Activated T-cell treated with anti-CD3 and anti-CD28 coated beads, Interleukin-2, amount 50 U/mL, for 72 hours (primary cell): ENCODE results near the gene ERBIN. TPM values are rescaled to one million over a fixed set of nuclear protein-coding genes. Genes with fewer than 3 reads are reported as not detected.
"Not testable (repeated sequence)": the region's sequence is repeated elsewhere in the genome, so short reads cannot be mapped to it uniquely, and the experiment has no call there.

ENCODE experiments used
- ATAC-seq, 2 donors: fragments of 150-1000 bp; cut with Tn5 transposase; replicated peaks in 1 of 2; 2 replicates each; pipeline ENCODE4 v1.10.0; 2021; ENCODE audit warnings: moderate library complexity in 2 of 2, mild to moderate bottlenecking in 1 of 2
- DNase-seq, 2 donors: peaks; one replicate each; pipeline ENCODE4 v3.0.0; 2021 to 2022; ENCODE audit warnings: mixed read lengths in 1 of 2
- H3K27ac Mint-ChIP-seq: one replicate; pipeline ENCODE4 v1.8.0; 2022; ENCODE audit warnings: mild to moderate bottlenecking, moderate library complexity, mixed read lengths
- H3K27me3 Mint-ChIP-seq: one replicate; pipeline ENCODE4 v1.8.0; 2022; ENCODE audit warnings: low read depth, mixed read lengths
- H3K36me3 Mint-ChIP-seq, 2 donors: one replicate each; pipeline ENCODE4 v1.8.0; 2022; ENCODE audit warnings: mixed read lengths in 2 of 2, mild to moderate bottlenecking in 1 of 2; ENCODE audit not compliant: insufficient read depth in 2 of 2
- H3K4me1 Mint-ChIP-seq: one replicate; pipeline ENCODE4 v1.8.0; 2022; ENCODE audit warnings: low read depth, mixed read lengths
- H3K4me3 Mint-ChIP-seq, 2 donors: one replicate each; pipeline ENCODE4 v1.8.0; 2022; ENCODE audit warnings: mild to moderate bottlenecking in 2 of 2, mixed read lengths in 2 of 2, moderate library complexity in 2 of 2
- H3K9me3 Mint-ChIP-seq, 2 donors: one replicate each; pipeline ENCODE4 v1.8.0; 2022; ENCODE audit warnings: mixed read lengths in 2 of 2
- total RNA-seq, 2 donors: library from RNA; stranded (reverse); gene quantifications; one replicate each; pipeline ENCODE4 v1.2.3, GENCODE V29; 2022

Gene ERBIN
- total RNA-seq, 2 donors from 2014 or later = 63.6 to 64.4 TPM

DNA sequence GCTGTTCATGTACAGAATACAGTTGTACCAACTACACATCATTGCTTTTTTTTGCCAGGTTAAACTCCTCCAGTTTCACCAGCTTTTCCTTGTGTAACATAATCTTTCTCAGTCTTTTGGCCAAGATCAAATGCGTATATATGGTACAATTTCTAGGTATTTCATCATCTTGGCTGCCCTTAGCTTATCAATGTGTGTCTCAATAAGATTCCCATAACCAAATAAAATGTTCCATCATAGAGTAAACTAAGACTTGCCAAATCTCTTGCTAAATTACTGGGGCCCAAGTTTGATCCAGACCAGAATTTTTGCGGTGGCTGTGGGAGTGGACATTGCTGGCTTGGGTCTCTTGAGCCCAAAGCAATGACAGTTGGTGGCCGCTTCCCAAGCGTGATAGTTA lies 24.3 kb upstream of the ERBIN start:
- no peak for ATAC-seq
- peaks cover 17% of the 10 kb centered on the region for H3K4me1 Mint-ChIP-seq
- peaks cover 0 to 1% of the 10 kb centered on the region in 2 donors for H3K9me3 Mint-ChIP-seq

GRCh38 chr5:65903581-65903980 lies 22.8 kb upstream of the ERBIN start:
- Mint-ChIP-seq H3K9me3 (peaks cover 0 to 1% of the 10 kb centered on the region in 2 donors), H3K27ac (no peak overlapping the region), H3K36me3 (no peaks in the 10 kb centered on the region), H3K4me3 (no peak overlapping the region), H3K4me1 (peaks cover 17% of the 10 kb centered on the region), H3K27me3 (no peaks in the 10 kb centered on the region)
- DNase-seq (no peak), ATAC-seq (no peak)

More for the DNA sequence above, 24.3 kb upstream of the ERBIN start:
- no peaks in the 10 kb centered on the region for H3K27me3 Mint-ChIP-seq
- DNase-seq = no peak
- H3K36me3 Mint-ChIP-seq = no peaks in the 10 kb centered on the region
- H3K27ac Mint-ChIP-seq = no peak overlapping the region
- no peak overlapping the region for H3K4me3 Mint-ChIP-seq

- ATAC-seq = no peak
- no peaks in the 10 kb centered on the region for H3K36me3 Mint-ChIP-seq
- no peaks in the 10 kb centered on the region for H3K27me3 Mint-ChIP-seq
- no peak overlapping the region for H3K27ac Mint-ChIP-seq
- no peak overlapping the region for H3K4me3 Mint-ChIP-seq
- no peaks in the 10 kb centered on the region for H3K9me3 Mint-ChIP-seq
- peaks cover 17% of the 10 kb centered on the region for H3K4me1 Mint-ChIP-seq
- no peak for DNase-seq
Measured at GRCh38 chr5:65906256-65906655, 20.1 kb upstream of the ERBIN start.

- H3K4me1 Mint-ChIP-seq = peaks cover 10% of the 10 kb centered on the region
- no peak overlapping the region for H3K27ac Mint-ChIP-seq
- ATAC-seq (no peak), DNase-seq (no peak)
- H3K36me3 Mint-ChIP-seq = no peaks in the 10 kb centered on the region
- H3K27me3 Mint-ChIP-seq = no peaks in the 10 kb centered on the region
- no peaks in the 10 kb centered on the region for H3K9me3 Mint-ChIP-seq
- H3K4me3 Mint-ChIP-seq = no peak overlapping the region
Measured at GRCh38 chr5:65907135-65907534, 19.2 kb upstream of the ERBIN start.

GRCh38 chr5:65910711-65911110 lies 15.7 kb upstream of the ERBIN start:
- H3K27me3 Mint-ChIP-seq = no peaks in the 10 kb centered on the region
- no peaks in the 10 kb centered on the region for H3K36me3 Mint-ChIP-seq
- H3K4me3 Mint-ChIP-seq = no peak overlapping the region
- no peaks in the 10 kb centered on the region for H3K9me3 Mint-ChIP-seq
- ATAC-seq = no peak
- no peak overlapping the region for H3K27ac Mint-ChIP-seq
- no peak for DNase-seq
- peaks cover 11% of the 10 kb centered on the region for H3K4me1 Mint-ChIP-seq

GRCh38 chr5:65912311-65912710 lies 14.1 kb upstream of the ERBIN start:
- DNase-seq (no peak), ATAC-seq (no peak)
- Mint-ChIP-seq H3K27ac (no peak overlapping the region), H3K36me3 (no peaks in the 10 kb centered on the region), H3K4me1 (peaks cover 11% of the 10 kb centered on the region), H3K4me3 (no peak overlapping the region), H3K27me3 (no peaks in the 10 kb centered on the region), H3K9me3 (no peaks in the 10 kb centered on the region)

DNA sequence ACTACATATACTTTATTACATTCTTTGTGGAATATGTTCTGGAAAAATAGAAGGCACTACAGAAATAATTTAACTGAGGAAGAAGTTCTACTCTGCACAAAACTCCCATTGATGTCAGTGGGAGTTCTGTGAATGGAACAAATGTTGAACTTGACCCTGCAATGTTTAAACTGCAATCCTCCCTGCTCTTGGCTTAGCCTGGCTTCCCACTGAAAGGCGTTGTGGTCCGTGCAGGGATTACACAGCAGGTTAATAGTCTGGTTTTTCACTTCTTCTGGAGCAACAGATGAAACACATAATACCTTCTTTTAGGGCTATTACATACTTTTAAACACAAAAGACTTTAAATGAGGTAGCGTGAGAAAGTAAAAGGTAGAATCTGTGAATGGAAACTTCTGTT lies 12.9 kb upstream of the ERBIN start:
- Mint-ChIP-seq H3K4me1 (peaks cover 11% of the 10 kb centered on the region), H3K4me3 (no peak overlapping the region), H3K9me3 (no peaks in the 10 kb centered on the region), H3K27me3 (no peaks in the 10 kb centered on the region), H3K27ac (no peak overlapping the region), H3K36me3 (no peaks in the 10 kb centered on the region)
- DNase-seq (no peak), ATAC-seq (no peak)

GRCh38 chr5:65914641-65915196 lies 11.7 kb upstream of the ERBIN start:
- Mint-ChIP-seq H3K4me1 (peaks cover 11% of the 10 kb centered on the region), H3K9me3 (no peaks in the 10 kb centered on the region), H3K27ac (no peak overlapping the region), H3K4me3 (no peak overlapping the region), H3K27me3 (no peaks in the 10 kb centered on the region), H3K36me3 (no peaks in the 10 kb centered on the region)
- ATAC-seq (no peak), DNase-seq (no peak)

DNA sequence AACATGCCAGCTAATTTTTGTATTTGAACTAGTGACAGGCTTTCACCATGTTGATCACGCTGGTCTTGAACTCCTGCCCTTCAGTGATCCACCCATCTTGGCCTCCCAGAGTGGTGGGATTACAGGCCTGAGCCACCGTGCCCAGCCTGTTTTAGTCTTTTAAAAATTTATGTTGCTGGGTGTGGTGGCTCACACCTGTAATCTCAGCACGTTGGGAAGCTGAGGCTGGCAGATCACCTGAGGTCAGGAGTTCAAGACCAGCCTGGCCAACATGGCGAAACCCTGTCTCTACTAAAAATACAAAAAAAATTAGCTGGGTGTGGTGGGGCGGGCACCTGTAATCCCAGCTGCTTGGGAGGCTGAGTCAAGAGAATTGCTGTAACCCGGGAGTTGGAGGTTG lies 10.7 kb upstream of the ERBIN start:
- not testable (repeated sequence) for ATAC-seq, DNase-seq, H3K36me3 Mint-ChIP-seq, H3K27me3 Mint-ChIP-seq, H3K27ac Mint-ChIP-seq, H3K4me3 Mint-ChIP-seq, H3K9me3 Mint-ChIP-seq
- H3K4me1 Mint-ChIP-seq = peaks cover 11% of the 10 kb centered on the region

- no peak for DNase-seq
- H3K27me3 Mint-ChIP-seq = no peaks in the 10 kb centered on the region
Measured at GRCh38 chr5:65916066-65916465, 10.3 kb upstream of the ERBIN start.

DNA sequence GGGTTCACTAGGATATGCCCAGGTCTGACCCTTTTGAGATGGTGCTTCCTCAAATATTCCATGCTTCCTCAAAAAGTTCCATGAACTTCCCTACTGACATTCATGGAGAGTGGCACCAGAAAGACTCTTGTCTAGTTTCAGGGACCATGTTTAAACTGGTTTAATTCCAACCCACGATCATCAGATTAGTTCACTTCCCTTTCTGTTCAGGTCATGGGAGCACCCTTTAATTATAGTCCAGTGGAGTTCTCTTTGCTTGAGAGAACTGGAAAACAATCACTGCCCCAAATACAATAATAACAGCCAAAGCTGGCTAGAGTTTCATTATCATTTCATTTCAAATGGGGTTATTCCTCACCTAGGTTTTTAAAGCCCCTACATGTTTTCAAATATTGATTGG lies 9.7 kb upstream of the ERBIN start:
- Mint-ChIP-seq H3K9me3 (no peaks in the 10 kb centered on the region), H3K27ac (no peak overlapping the region), H3K4me1 (peaks cover 11% of the 10 kb centered on the region), H3K36me3 (no peaks in the 10 kb centered on the region), H3K4me3 (no peak overlapping the region), H3K27me3 (no peaks in the 10 kb centered on the region)
- ATAC-seq (no peak), DNase-seq (no peak)

More at GRCh38 chr5:65916066-65916465, 10.3 kb upstream of the ERBIN start:
- ATAC-seq = no peak
- no peak overlapping the region for H3K4me3 Mint-ChIP-seq
- no peak overlapping the region for H3K27ac Mint-ChIP-seq
- H3K36me3 Mint-ChIP-seq = no peaks in the 10 kb centered on the region
- H3K4me1 Mint-ChIP-seq = peaks cover 11% of the 10 kb centered on the region
- H3K9me3 Mint-ChIP-seq = no peaks in the 10 kb centered on the region

DNA sequence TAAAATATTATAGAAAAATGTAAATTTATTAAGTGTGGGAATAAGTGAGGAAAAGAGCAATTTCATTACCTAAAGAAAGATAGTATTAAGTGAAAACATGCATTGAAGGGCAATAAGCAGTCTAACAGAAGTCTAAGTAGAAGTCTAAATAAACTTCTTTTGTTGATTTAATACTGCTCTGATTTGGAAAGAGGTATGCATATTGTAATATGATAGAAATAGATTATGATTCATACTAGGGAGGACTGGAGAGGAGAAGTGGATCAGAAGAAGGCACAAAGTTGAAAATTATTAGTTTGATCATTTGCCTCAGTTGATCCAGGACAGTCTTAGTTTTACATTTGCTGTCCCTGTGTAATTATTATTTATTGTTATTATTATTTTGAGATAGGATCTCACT lies 6.6 kb upstream of the ERBIN start:
- H3K27me3 Mint-ChIP-seq = no peaks in the 10 kb centered on the region

DNA sequence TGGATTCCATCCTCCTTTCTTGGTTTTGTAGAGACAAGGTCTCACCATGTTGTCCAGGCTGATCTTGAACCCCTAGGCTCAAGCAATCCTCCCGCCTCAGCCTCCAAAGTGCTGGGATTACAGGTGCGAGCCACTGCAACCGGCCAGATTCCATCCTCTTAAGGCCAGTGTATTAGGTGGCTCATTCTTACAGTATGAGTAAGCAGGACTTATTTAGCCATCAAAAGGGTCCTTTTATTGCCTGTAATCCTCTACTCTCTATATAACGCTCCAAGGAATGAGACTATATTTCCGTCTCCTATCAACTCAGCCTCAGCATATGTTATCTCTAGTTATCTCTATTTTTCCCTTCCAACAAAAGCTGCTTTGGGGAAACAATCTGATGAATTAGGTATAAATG lies 3.0 kb upstream of the ERBIN start:
- Mint-ChIP-seq H3K27me3 (no peaks in the 10 kb centered on the region), H3K27ac (no peak overlapping the region), H3K36me3 (peaks cover 6 to 7% of the 10 kb centered on the region in 2 donors), H3K4me1 (peaks cover 16% of the 10 kb centered on the region), H3K4me3 (no peak overlapping the region), H3K9me3 (no peaks in the 10 kb centered on the region)
- no peak for DNase-seq
- no peak for ATAC-seq

More for the DNA sequence above, 6.6 kb upstream of the ERBIN start:
- Mint-ChIP-seq H3K36me3 (no peaks in the 10 kb centered on the region), H3K4me3 (no peak overlapping the region), H3K4me1 (peaks cover 14% of the 10 kb centered on the region), H3K27ac (no peak overlapping the region), H3K9me3 (no peaks in the 10 kb centered on the region)
- no peak for ATAC-seq
- DNase-seq = no peak

GRCh38 chr5:65924366-65925043 lies 1.9 kb upstream of the ERBIN start:
- no peak for DNase-seq
- peak overlapping the region; percentile 83 to 92 for H3K4me3 Mint-ChIP-seq
- no peaks in the 10 kb centered on the region for H3K27me3 Mint-ChIP-seq
- peaks cover 20% of the 10 kb centered on the region for H3K4me1 Mint-ChIP-seq
- ATAC-seq = no peak
- H3K9me3 Mint-ChIP-seq = no peaks in the 10 kb centered on the region
- H3K27ac Mint-ChIP-seq = peak overlapping the region; percentile 68
- peaks cover 6 to 9% of the 10 kb centered on the region in 2 donors for H3K36me3 Mint-ChIP-seq
